HG03442 (cell line): ENCODE measurements around the gene TXNDC17.
A peak's percentile ranks its signal among the peaks of the same experiment; 100 is the strongest.
"Not testable (repeated sequence)": the region's sequence is repeated elsewhere in the genome, so short reads cannot be mapped to it uniquely, and the experiment has no call there.

Experiments
- ATAC-seq: cut with Tn5 transposase; IDR thresholded peaks from one replicate; pipeline ENCODE4 v1.9.1; 2021; ENCODE audit warnings: mild to moderate bottlenecking, moderate library complexity; ENCODE audit not compliant: unreplicated experiment

The TXNDC17 gene

DNA sequence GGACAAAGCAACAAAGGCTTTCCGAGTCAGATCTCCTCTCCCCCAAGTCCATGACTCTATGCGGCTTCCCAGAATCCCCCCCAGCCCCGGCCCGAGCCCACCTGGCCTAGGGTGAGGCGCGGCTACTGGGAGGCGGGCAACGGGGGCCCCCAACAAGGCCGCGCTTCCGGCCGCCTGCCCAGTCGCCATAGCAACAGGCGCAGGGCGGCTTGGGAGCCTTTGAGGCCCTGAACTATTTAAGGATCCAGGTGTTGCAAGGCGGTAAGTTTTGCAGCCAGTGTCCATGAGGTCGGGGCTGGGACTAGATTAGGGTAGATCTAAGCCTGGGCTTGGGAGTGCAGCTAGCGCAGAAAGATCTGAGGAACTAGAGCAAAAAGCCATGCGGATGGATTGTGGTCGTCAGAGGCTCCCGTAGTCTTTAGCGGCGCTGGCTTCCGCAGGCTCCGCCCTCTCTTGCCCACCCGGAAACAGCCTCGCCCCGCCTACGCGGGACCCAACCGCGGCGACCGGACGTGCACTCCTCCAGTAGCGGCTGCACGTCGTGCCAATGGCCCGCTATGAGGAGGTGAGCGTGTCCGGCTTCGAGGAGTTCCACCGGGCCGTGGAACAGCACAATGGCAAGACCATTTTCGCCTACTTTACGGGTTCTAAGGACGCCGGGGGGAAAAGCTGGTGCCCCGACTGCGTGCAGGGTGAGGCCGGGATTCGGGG lies at the start of gene TXNDC17, which contains the start of gene KIAA0753:
TSS of gene TXNDC17 (plus strand) at position 525 of the 711 bp plus-strand sequence. CDS start at position 548, 23 bp downstream.
TSS of gene KIAA0753 (minus strand) at position 176 of the 711 bp plus-strand sequence. CDS start 5,608 bp downstream, outside the sequence.
- peak; percentile 83 for ATAC-seq

DNA sequence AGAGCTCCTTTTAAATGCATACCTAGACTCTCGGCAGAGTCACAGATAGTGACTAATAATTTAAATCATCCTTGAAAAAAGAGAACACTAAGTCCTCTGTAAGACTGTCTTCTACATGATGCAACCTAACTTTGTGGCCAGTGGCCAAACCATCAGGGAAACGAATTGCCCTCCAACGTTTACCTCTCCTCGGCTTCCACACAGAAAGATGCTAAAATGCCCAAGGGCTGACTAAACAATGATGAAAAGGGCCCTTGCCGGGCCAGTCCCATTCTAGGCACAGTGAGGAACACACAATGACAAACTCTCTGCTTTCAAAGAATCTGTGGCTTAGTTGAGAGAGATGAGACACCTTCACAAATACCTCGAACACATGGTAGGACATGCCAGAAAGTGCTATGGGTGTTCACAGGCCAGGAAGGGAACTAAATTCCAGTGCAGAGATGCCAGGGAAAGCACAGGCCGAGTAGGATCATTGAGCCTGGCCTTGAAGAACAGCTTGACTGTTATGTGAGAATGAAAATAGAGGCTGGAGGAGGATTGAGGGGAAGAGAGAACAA lies 49.2 kb upstream of the TXNDC17 start:
- ATAC-seq = no peak

DNA sequence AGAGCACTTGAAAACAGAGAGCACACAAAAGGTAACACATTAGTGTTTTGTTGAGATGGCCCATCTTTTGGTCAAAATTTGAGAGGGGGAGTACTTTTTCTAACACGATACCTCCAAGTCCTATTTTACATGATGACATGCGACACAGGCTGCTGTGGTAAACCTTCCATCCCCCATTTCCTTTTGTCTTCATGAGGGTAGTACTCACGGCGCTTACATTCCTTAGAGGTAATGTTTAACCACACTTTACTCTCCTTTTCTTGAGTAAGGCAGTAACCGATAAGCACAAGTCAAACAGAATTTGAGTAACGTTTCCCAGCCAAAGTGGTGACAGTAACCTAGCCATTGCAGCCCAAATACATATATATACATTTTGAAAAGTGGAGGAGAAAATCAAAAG lies 48.7 kb upstream of the TXNDC17 start:
- no peak for ATAC-seq

DNA sequence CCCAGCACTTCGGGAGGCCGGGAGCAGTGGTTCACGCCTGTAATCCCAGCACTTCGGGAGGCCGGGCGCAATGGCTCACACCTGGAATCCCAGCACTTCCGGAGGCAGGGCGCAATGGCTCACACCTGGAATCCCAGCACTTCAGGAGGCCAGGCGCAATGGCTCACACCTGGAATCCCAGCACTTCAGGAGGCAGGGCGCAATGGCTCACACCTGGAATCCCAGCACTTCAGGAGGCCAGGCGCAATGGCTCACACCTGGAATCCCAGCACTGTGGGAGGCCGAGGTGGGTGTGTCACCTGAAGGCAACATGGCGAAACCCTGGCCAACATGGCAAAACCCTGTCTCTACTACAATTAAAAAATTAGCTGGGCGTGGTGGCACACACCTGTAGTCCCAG lies 47.5 kb upstream of the TXNDC17 start:
- not testable (repeated sequence) for ATAC-seq

DNA sequence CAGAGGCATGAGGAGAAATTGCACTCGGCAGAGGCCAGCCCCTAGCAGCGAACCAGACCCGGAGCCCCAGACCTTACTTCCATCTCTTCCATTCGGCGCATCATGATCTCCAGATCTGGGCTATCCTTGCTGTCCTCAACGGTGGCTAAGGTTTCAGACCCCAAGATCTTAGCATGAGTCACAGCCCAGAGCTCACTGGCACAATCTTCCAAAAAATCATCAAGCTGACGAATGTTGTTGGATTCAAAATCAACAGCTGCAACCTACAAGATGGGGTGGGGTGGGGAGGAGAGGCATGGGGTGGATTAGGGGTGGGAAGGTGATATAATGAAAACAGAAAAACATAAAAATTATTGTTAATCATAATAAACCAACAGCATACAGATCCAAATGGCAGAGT lies 44.8 kb upstream of the TXNDC17 start:
- ATAC-seq = no peak

DNA sequence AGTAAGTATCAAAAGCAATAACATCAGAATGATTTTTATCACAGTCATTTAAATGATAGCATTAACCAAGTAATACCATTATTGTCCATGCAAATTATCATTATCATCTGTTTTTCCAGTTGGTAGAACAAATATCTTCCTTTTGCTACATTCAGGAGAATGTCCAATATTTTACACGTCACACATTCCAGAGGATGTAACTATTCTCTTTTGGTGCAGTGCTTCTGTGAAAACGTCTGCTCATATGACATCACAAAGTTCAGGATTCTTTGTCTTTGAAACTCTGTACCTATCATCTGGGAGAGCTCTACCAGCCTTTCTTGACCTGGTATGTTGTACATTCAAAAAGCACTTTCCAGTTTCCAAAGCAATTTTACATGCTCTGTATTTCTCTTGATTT lies 44.3 kb upstream of the TXNDC17 start:
- no peak for ATAC-seq

DNA sequence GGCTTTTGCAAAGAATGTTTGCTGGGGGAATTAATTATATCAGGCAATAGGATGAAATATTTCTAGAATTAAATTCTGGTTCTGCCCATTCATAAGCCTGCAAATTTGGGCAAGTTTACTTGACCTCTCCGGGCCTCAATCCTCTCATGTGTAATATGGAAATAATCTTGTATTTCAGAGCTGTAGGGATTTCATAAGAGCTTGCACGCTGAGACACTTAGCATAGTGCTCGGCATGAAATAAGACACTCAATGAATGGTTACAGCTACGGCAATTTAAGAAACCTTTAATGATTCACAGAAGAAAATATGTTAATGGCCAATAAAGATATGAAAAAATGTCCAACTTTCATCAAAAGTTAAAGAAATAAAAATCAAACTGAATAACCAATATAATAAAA lies 43.9 kb upstream of the TXNDC17 start:
- no peak for ATAC-seq

DNA sequence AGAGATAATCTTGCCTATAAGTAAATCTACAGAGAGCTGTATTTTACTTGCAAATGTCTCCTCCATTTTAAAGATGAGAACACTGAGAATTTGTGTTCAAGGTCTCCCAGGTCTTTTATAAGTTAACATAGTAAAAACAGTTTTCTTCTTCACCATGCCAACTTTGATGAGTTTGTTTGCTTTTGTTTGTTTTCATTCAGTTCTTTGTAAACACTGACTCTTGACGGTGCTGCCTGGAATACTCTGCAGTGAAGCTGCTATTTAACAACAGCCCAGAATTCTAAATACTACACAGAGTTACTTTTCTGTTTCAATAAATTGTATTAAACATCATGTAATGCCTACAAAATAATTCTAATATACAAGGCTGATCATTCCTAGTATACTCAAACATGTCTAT lies 43.1 kb upstream of the TXNDC17 start:
- no peak for ATAC-seq

DNA sequence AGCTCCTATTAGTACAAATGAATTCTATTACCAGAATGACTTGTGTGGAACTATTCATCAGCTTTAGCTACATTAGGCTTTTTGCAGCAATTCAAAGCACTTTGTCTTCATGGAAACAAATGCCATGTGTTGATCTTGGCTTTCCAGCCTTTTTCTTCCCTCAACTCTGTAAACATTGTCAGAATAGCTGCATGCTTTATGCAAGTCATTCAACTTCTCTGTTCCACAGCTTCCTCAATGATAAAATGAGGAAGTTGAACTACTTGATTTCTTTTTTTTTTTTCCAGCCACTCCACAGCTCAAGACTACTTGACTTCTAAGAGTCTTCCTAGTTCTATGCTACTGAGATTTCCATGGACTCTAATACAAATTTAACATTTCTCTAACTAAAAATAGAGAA lies 41.5 kb upstream of the TXNDC17 start:
- no peak for ATAC-seq

DNA sequence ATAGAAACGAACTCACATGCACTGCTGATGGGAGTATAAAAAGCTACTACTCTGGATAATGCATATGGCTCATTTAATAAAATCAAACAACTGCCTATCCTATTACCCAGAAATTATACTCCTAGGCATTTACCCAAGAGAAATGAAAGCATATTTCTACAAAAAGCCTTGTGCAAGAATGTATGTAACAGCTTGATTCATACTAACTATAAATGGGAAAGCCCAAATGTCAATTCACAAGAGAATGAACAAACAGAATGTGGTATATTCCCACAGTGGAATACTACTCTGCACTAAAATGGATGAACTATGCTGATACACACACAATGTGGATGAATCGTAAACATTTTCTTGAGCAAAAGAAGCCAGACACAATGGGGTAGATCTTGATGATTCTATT lies 38.7 kb upstream of the TXNDC17 start:
- ATAC-seq = no peak

DNA sequence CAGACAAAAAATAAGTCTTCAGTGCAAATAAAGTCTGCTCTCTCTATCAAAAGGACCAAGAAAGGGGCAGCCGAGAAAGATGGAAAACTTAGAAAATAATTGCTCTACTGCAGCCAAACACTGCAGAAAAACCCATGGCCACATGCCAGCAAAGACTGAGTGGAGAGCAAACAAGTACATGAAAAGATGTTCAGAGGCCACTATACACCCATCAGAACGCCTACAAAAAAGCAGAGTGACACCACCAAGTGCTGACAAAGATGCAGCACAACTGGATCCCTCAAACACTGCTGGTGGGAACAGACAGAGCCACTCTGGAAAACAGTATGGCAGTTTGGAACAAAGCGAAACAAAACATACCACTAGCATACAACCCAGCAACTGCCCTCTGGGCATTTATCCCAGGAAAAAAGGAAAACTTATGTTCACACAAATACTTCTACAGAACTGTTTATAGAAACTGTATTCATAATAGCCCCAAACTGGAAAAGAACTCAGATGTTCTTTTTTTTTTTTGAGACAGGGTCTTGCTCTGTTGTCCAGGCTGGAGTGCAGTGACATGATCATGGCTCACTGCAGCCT lies 37.0 kb upstream of the TXNDC17 start:
- ATAC-seq = no peak

DNA sequence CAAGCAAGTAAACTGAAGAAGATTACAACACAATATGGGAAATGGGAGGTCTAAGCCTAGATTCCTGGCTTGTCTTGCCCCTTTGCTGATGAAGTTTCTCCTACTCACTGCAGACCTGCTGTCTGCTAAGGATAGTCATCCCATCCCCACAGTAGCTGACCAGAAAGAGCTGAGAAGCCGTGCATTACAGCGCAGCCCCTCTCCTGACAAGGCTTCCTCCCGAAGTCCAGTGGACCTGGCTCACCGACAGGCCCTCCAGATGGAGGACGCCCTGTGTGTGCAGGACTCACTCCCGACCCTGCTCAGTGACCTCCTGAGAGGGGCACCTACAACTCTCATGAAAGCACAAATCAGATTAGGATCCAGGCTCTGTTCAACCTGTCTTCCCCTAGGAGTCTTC lies 35.7 kb upstream of the TXNDC17 start:
- no peak for ATAC-seq

DNA sequence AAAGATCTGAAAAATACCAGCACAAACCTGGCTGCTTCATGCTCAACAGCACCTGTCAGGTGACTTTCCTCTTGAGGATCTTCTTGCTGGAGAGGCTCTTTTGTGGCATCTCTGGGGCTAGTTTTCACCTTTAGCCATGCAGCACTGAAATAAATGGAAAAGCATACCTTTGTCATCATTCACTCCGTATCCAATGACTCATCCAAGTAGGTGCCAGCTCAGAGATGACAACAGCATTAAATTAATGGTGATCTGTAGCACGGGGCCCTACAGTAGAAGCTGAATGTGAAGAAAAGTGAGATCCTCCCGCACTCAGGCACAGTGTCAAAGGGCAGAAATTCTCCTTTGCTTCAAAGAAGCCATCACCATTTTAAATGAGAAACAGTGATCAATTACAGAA lies 32.5 kb upstream of the TXNDC17 start:
- ATAC-seq = no peak

DNA sequence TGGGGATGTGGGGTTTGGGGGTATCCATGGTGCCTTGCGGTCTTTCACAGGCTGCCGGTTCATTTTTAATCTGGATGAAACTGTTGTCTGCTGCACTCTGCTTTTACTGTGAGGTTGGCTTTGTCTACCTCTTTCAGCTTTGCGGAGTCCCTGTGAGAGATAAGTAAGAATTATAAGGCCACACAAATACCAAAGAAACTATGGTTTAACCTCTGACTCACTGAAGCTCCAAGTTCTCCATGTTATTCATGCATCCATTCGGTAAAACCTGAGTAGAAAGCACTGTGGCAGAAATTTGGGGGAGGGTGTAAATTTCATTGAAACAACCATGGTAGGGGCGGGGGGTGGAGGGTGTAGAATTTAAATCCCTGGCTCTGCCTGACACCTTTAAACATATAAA lies 30.8 kb upstream of the TXNDC17 start:
- no peak for ATAC-seq

DNA sequence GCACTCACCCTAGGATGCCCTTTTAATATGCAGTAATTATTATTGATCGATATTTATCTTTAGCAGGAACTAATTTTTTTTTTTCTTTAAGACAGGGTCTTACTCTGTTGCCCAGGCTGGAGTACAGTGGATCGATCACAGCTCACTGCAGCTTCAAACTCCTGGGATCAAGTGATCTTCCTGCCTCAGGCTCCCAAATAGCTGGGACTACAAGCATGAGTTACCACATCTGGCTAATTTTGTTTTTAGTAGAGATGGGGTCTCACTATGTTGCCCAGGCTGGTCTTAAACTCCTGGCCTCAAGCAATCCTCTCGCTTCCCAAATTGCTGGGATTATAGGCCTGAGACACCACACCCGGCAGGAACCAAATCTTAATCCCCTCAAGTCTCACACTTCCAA lies 29.6 kb upstream of the TXNDC17 start:
- ATAC-seq = no peak

DNA sequence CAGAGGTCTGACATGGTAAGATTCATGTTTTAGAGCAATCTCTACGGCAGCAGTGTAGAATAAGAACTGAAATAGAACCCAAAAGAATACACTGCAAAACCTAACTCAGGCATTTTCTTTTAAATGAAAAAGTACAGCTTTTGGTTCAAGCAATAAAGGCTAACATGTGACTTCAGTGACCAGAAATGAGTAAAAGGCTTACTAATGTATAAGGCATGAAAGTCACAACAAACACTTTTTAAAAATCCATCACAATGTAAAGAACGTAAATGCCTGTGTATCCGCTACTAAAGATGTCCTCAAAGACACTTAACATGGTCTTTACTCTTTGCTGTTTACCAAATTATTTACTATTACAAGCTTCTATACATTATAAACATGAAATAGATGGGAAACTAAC lies 16.9 kb upstream of the TXNDC17 start:
- ATAC-seq = no peak

DNA sequence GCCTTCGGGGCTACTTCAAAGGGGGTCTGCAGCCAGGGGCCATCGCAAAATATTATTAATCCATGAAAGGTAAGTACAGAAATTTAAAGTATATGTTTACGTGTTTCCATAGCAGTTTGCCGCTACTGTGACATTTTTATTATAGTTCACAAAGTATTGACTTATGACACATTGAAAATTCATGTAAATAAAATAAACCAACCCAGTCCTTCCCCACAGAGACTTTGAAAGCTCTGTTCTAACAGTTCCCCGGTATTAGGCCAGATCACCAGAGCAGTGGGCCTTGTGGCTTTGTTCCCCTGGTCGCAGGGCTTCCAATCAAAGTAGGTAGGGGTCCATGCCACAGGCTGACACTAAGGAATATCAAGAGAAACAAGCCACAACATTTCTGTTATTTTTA lies 14.2 kb upstream of the TXNDC17 start:
- ATAC-seq = no peak

DNA sequence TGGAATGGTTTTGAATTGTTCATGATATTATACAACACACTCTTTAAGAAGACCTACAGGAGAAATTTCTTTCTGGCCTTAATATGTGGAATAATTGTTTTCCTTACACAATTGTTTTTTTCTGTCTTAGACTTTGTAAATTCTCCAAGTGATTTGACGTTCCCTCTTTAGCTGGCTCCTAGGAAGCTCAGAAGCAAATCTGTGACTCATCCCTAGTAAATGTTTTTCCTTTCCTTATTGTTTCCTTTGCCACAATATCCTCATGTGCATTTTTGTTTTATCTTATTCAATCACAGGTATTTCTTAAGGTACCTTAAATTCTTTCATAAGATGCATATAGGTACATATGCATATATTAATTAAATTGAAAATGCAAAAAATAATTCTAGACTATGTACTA lies 13.8 kb upstream of the TXNDC17 start:
- no peak for ATAC-seq

DNA sequence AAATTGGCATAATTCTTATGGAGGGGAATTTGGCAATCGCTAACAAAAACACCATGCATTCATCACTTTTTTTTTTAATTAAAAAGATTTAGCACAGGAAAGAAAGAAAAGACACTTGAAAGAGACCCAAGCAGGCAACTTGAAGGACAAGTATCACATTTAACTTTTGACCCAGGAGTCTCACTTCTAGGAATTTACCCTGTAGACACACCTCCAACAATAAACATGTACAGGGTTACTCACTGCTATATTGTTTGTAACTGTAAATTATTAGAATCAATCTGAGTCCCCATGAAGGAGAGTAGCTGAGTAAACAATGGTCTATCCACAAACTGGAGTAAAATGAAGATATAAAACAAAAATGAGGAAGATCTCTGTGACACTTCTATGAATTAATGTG lies 10.5 kb upstream of the TXNDC17 start:
- ATAC-seq = no peak

DNA sequence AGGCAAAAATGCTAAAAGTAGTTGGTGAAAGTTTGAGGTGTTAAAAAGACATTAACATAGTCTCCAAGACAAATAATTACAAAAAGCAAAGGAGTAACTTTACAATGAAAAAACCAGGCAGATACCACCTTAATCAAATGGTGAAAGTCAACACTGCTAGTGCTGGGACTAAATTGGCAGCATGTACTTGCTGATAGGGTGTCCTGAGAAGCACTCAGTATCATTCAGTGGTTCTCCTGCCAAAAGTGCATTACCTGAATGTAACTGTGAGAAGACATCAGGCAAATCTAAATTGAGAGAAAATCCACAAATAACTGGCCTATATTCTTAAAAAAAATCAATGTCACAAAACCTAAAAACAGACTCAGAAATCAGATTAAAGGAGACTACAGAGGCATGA lies 8.3 kb upstream of the TXNDC17 start:
- ATAC-seq = no peak

DNA sequence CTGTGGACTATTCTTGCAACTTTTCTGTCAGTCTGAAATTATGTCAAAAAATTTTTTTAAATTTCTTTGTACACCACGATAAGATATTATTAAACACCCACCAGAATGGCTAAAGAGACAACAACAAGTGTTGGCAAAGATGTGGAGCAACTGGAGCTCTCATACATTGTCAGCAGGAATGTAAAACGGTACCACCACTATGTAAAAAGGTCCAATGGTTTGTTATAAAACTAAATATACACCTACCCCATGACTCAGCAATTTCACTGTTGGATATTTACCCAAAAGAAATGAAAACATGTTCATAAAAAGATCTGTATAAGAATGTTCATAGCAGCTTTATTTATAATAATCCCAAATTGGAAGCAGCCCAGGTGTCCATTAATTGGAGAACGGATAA lies 7.6 kb upstream of the TXNDC17 start:
- ATAC-seq = no peak

DNA sequence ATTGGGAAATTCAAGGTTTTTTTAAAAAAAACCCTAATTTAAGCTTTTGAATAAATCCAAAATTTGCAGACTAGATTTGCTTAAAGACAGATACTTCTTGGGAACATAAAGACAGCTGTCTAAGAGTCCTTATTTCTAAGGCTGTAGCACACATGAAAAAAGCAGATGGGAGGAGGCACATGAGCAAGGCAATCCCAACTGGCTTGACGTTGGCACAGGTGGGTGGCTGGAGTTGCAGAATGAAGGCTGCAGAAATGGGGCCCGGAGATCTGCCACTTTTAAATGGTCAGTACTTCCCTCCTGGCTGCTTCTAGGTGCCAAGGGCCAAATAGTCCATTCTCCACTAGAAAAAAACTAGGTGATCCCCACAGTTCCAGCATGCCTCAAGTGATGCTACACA lies 4.8 kb upstream of the TXNDC17 start:
- ATAC-seq = no peak
